ENCODE data around the gene CNTD1. TPM values are rescaled to one million over a fixed set of nuclear protein-coding genes. Genes with fewer than 3 reads are reported as not detected.

Gene CNTD1
- total RNA-seq, 1 experiment from 2014 or later = not detected

- H3F3A ChIP-seq (ENCODE audit: insufficient read depth, low read depth) = no peaks in the 10 kb centered on the region
These were observed 664 bp upstream of the CNTD1 start for GRCh38 chr17:42798011-42798382.

GRCh38 chr17:42803074-42803883 lies 4.6 kb downstream of the CNTD1 start:
- no peak for DNase-seq
- H4K20me1 ChIP-seq (ENCODE audit: insufficient read depth) = no peaks in the 10 kb centered on the region
- TF ChIP-seq EZH2 (IDR thresholded peaks at IDR 0.05; ENCODE audit: low read depth) (no peak), CTCF (conservative IDR thresholded peaks at IDR 0.05) (no peak)
- H3K27ac ChIP-seq = no peak overlapping the region
- intact Hi-C loops (cut with micrococcal nuclease; ENCODE audit: unreplicated experiment) = no loop called here
- POLR2A ChIA-PET (ENCODE audit: unreplicated experiment) = interaction anchor here (0.5 to 0.7 kb wide), 3 partner anchors 17 to 778 kb away, joined by 4 to 15 read pairs (median 4); no protein-coding TSS in a partner anchor
- no peaks in the 10 kb centered on the region for H3K9me3 ChIP-seq (ENCODE audit: insufficient read depth, low read depth)
- no peaks in the 10 kb centered on the region for H3K27me3 ChIP-seq (ENCODE audit: insufficient read depth, low read depth)
- no peaks in the 10 kb centered on the region for H3K4me1 ChIP-seq (replicated peaks; ENCODE audit: insufficient read depth)
- H3K36me3 ChIP-seq (ENCODE audit: low read depth) = no peaks in the 10 kb centered on the region
- H3K9me2 ChIP-seq (ENCODE audit: insufficient read depth) = no peaks in the 10 kb centered on the region
- no peak overlapping the region for H3K4me2 ChIP-seq
- H3K79me2 ChIP-seq (ENCODE audit: low read depth) = peaks cover 1% of the 10 kb centered on the region; the same call in 1 of the 2 replicates
- BruUV-seq (replicated peaks) = no TSS peak
- no peak overlapping the region for H2AFZ ChIP-seq
- CTCF ChIA-PET = interaction anchor here (1.4 kb wide), 1 partner anchor 21 kb away, joined by 5 read pairs; the partner anchor contains the start of gene BECN1
- no peaks in the 10 kb centered on the region for H3F3A ChIP-seq (ENCODE audit: insufficient read depth, low read depth)
- H3K4me3 ChIP-seq = no peak overlapping the region

More at GRCh38 chr17:42798011-42798382, 664 bp upstream of the CNTD1 start:
- BruUV-seq (replicated peaks) = no TSS peak
- H2AFZ ChIP-seq = peak overlapping the region; percentile 89
- POLR2A ChIA-PET (ENCODE audit: unreplicated experiment) = interaction anchor here (0.5 to 0.7 kb wide), 4 partner anchors 25 to 793 kb away, joined by 3 to 9 read pairs (median 6); partner anchors contain the start of genes AARSD1 and VPS25
- no peaks in the 10 kb centered on the region for H3K9me3 ChIP-seq (ENCODE audit: insufficient read depth, low read depth)
- DNase-seq = no peak
- intact Hi-C loops (cut with micrococcal nuclease; ENCODE audit: unreplicated experiment) = no loop called here
- H3K9me2 ChIP-seq (ENCODE audit: insufficient read depth) = no peaks in the 10 kb centered on the region
- peaks cover 12% of the 10 kb centered on the region for H3K4me1 ChIP-seq (replicated peaks; ENCODE audit: insufficient read depth)
- TF ChIP-seq EZH2 (IDR thresholded peaks at IDR 0.05; ENCODE audit: low read depth) = no peak
- no peak for TF ChIP-seq CTCF (conservative IDR thresholded peaks at IDR 0.05)
- H3K27ac ChIP-seq = 0 out of 2 replicates have a peak overlapping the region, but pooled peaks have one; percentile 41
- peaks cover 6% of the 10 kb centered on the region; the same call in 1 of the 2 replicates for H3K36me3 ChIP-seq (ENCODE audit: low read depth)
- CTCF ChIA-PET = interaction anchor here (0.7 kb wide), 1 partner anchor 1733 kb away, joined by 3 read pairs; no protein-coding TSS in a partner anchor
- peak overlapping the region; percentile 88 for H3K4me3 ChIP-seq
- no peaks in the 10 kb centered on the region for H4K20me1 ChIP-seq (ENCODE audit: insufficient read depth)
- H3K79me2 ChIP-seq (ENCODE audit: low read depth) = peaks cover 22% of the 10 kb centered on the region
- peak overlapping the region; percentile 95 for H3K4me2 ChIP-seq
- no peaks in the 10 kb centered on the region for H3K27me3 ChIP-seq (ENCODE audit: insufficient read depth, low read depth)

GRCh38 chr17:42804918-42805367 lies 6.3 kb downstream of the CNTD1 start:
- DNase-seq = peak in 1 of 2 experiments; percentile 79
- no peaks in the 10 kb centered on the region for H3K9me2 ChIP-seq (ENCODE audit: insufficient read depth)
- BruUV-seq (replicated peaks) = no TSS peak
- H3K27me3 ChIP-seq (ENCODE audit: insufficient read depth, low read depth) = no peaks in the 10 kb centered on the region
- H3K9me3 ChIP-seq (ENCODE audit: insufficient read depth, low read depth) = no peaks in the 10 kb centered on the region
- POLR2A ChIA-PET (ENCODE audit: unreplicated experiment) = no interaction called here
- peaks cover 7% of the 10 kb centered on the region; the same call in 1 of the 2 replicates for H3F3A ChIP-seq (ENCODE audit: insufficient read depth, low read depth)
- no peak overlapping the region for H3K27ac ChIP-seq
- no peaks in the 10 kb centered on the region for H3K79me2 ChIP-seq (ENCODE audit: low read depth)
- H3K4me1 ChIP-seq (replicated peaks; ENCODE audit: insufficient read depth) = no peaks in the 10 kb centered on the region
- no peak for TF ChIP-seq CTCF (conservative IDR thresholded peaks at IDR 0.05)
- no peak for TF ChIP-seq EZH2 (IDR thresholded peaks at IDR 0.05; ENCODE audit: low read depth)
- no peaks in the 10 kb centered on the region for H4K20me1 ChIP-seq (ENCODE audit: insufficient read depth)
- no peak overlapping the region for H3K4me3 ChIP-seq
- H2AFZ ChIP-seq = no peak overlapping the region
- intact Hi-C loops (cut with micrococcal nuclease; ENCODE audit: unreplicated experiment) = no loop called here
- H3K4me2 ChIP-seq = no peak overlapping the region
- 0 out of 2 replicates have a peak, but pooled peaks cover under 1% of the 10 kb centered on the region for H3K36me3 ChIP-seq (ENCODE audit: low read depth)
- CTCF ChIA-PET = no interaction called here

All from PC-9 (cell line).